ENCODE data around the gene MARVELD1. TPM values are rescaled to one million over a fixed set of nuclear protein-coding genes. Genes with fewer than 3 reads are reported as not detected.

Gene MARVELD1
- total and polyA plus RNA-seq, 2 experiments from 2014 or later: 29.5 to 53.1 TPM

DNA sequence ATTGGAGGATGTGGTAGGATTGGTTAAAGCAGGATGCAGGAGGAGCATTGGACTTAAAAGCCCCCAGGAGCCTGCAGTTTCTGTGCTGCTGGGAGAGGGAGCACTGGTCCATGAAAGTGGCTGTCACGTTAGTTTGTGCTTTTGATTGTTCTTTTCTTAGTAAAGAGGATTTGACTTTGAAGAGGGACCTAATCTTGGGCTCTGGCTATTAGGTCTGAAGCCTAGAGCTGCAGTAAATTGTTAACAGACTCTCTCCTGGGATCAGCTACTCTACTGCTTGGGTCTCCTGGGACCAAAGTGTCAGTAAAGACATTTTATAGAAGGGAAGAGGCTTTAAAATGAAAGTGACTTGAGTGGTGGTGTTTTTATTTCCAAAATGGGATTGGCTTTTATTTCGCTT lies 27.1 kb downstream of the MARVELD1 start:
- H3K27ac ChIP-seq: no peak overlapping the region
- H3K79me2 ChIP-seq: peaks cover 63% of the 10 kb centered on the region
- no peaks in the 10 kb centered on the region for H3K9me2 ChIP-seq (replicated peaks; ENCODE audit: insufficient read depth)
- H3K27me3 ChIP-seq: no peaks in the 10 kb centered on the region
- 73% methylated on average over 2 of the region's 2 CpGs for WGBS (ENCODE audit: low lambda C conversion rate, missing lambda C conversion rate)
- H2AFZ ChIP-seq: no peak overlapping the region
- H4K20me1 ChIP-seq (ENCODE audit: insufficient read depth, poor library complexity, severe bottlenecking): peaks cover 26% of the 10 kb centered on the region
- DNase-seq (ENCODE audit: low spot score): no peak
- no peaks in the 10 kb centered on the region for H3K9me3 ChIP-seq (ENCODE audit: low read depth)
- no peak overlapping the region for H3K4me3 ChIP-seq
- H3K4me2 ChIP-seq: no peak overlapping the region
- TF ChIP-seq CTCF (IDR thresholded peaks at IDR 0.05; ENCODE audit: poor library complexity): no peak
- no peak for TF ChIP-seq EZH2phosphoT487 (IDR thresholded peaks at IDR 0.05; ENCODE audit: low read depth, severe bottlenecking, unreplicated experiment)
- TF ChIP-seq EZH2 (IDR thresholded peaks at IDR 0.05; ENCODE audit: borderline replicate concordance): no peak
- no peaks in the 10 kb centered on the region for H3K36me3 ChIP-seq (replicated peaks; ENCODE audit: insufficient read depth, low read depth)
- H3K4me1 ChIP-seq (ENCODE audit: insufficient read depth): peaks cover 8% of the 10 kb centered on the region

DNA sequence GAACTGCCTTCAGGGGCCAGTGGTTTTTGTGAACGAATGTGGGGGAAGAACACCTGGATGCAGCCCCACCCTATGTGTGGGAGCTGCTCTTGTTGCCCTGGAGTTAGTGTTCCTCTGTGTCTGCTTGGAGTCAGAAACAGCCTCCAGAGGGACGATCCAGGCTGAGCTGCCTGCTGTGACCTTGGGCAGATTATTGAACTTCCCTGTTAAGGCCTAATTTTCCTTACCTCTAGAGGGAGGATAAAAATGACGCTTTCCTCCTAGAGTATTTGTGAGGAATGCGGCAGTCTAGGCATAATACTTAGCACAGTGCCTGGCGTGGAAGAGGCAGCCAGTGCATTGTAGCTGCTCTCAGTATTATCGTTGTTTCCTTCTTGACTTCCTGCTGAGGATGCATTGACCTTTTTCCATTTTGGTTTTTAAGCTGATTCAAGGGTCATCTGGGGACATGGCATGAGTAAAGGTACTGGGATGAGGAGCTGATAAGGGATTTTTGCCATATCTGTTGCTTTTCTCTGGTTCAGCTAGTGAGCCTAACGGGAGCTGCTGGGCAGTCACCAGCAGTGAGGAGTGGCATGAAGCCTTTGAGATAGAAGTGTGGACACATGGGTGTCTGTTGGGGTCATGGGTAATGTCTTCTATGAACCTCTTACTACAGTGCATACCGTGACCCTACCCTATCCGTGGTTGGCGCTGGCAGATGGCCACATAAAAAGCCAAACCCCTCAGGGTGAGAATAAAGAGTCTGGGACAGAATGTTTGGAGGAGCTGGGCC lies 29.8 kb downstream of the MARVELD1 start:
- Histone ChIP-seq H2AFZ (no peak overlapping the region), H3K9me3 (ENCODE audit: low read depth) (no peaks in the 10 kb centered on the region), H3K4me1 (ENCODE audit: insufficient read depth) (peaks cover 2% of the 10 kb centered on the region), H3K79me2 (peaks cover 56% of the 10 kb centered on the region), H3K4me3 (no peak overlapping the region), H3K27ac (no peak overlapping the region), H4K20me1 (ENCODE audit: insufficient read depth, poor library complexity, severe bottlenecking) (peaks cover 26% of the 10 kb centered on the region), H3K4me2 (no peak overlapping the region), H3K9me2 (replicated peaks; ENCODE audit: insufficient read depth) (no peaks in the 10 kb centered on the region), H3K27me3 (no peaks in the 10 kb centered on the region), H3K36me3 (replicated peaks; ENCODE audit: insufficient read depth, low read depth) (no peaks in the 10 kb centered on the region)
- DNase-seq (ENCODE audit: low spot score): no peak
- no peak for TF ChIP-seq EZH2 (IDR thresholded peaks at IDR 0.05; ENCODE audit: borderline replicate concordance)
- TF ChIP-seq CTCF (IDR thresholded peaks at IDR 0.05; ENCODE audit: poor library complexity): no peak
- no peak for TF ChIP-seq EZH2phosphoT487 (IDR thresholded peaks at IDR 0.05; ENCODE audit: low read depth, severe bottlenecking, unreplicated experiment)
- WGBS (ENCODE audit: low lambda C conversion rate, missing lambda C conversion rate): 83% methylated on average over 10 of the region's 10 CpGs

GRCh38 chr10:97744405-97745035 lies 31.0 kb downstream of the MARVELD1 start:
- no peaks in the 10 kb centered on the region for H3K36me3 ChIP-seq (replicated peaks; ENCODE audit: insufficient read depth, low read depth)
- H3K79me2 ChIP-seq: peaks cover 45% of the 10 kb centered on the region
- no peak for DNase-seq (ENCODE audit: low spot score)
- 92% methylated on average over 15 of the region's 15 CpGs for WGBS (ENCODE audit: low lambda C conversion rate, missing lambda C conversion rate)
- no peak overlapping the region for H3K4me3 ChIP-seq
- no peak overlapping the region for H3K4me2 ChIP-seq
- no peaks in the 10 kb centered on the region for H3K9me2 ChIP-seq (replicated peaks; ENCODE audit: insufficient read depth)
- peaks cover 26% of the 10 kb centered on the region for H4K20me1 ChIP-seq (ENCODE audit: insufficient read depth, poor library complexity, severe bottlenecking)
- H3K27ac ChIP-seq: no peak overlapping the region
- H3K9me3 ChIP-seq (ENCODE audit: low read depth): no peaks in the 10 kb centered on the region
- no peaks in the 10 kb centered on the region for H3K4me1 ChIP-seq (ENCODE audit: insufficient read depth)
- no peaks in the 10 kb centered on the region for H3K27me3 ChIP-seq
- TF ChIP-seq EZH2 (IDR thresholded peaks at IDR 0.05; ENCODE audit: borderline replicate concordance) (no peak), EZH2phosphoT487 (IDR thresholded peaks at IDR 0.05; ENCODE audit: low read depth, severe bottlenecking, unreplicated experiment) (no peak), CTCF (IDR thresholded peaks at IDR 0.05; ENCODE audit: poor library complexity) (no peak)
- H2AFZ ChIP-seq: no peak overlapping the region

All from hepatocyte (in vitro differentiated cells).